GM20431 (cell line): ENCODE results near the gene OR2T3.
"Not testable (repeated sequence)": the region's sequence is repeated elsewhere in the genome, so short reads cannot be mapped to it uniquely, and the experiment has no call there.

ENCODE experiments used
- in situ Hi-C: fragments of 300-500 bp; cut with MseI, MboI; formaldehyde crosslinking; loops from one replicate; pipeline ENCODE4 v1.15.0; 2020; ENCODE audit warnings: low sequenced_read_pairs; ENCODE audit not compliant: unreplicated experiment

Gene OR2T3

GRCh38 chr1:248473051-248473450 is at the start of gene OR2T3:
Gene OR2T3, plus strand, starts transcription at chr1:248473351. Its CDS starts 0 bp downstream, at chr1:248473351.
- in situ Hi-C loops = not testable (repeated sequence)

GRCh38 chr1:248427526-248428191 is 45.5 kb upstream of the OR2T3 start:
- in situ Hi-C loops = not testable (repeated sequence)

GRCh38 chr1:248428192-248428533 is 45.0 kb upstream of the OR2T3 start:
- in situ Hi-C loops = not testable (repeated sequence)

- in situ Hi-C loops = not testable (repeated sequence)
Observed at GRCh38 chr1:248431683-248432082, 41.5 kb upstream of the OR2T3 start.

- in situ Hi-C loops = not testable (repeated sequence)
Observed at GRCh38 chr1:248432201-248432600, 41.0 kb upstream of the OR2T3 start.

GRCh38 chr1:248433811-248434415 is 39.2 kb upstream of the OR2T3 start:
- in situ Hi-C loops = not testable (repeated sequence)

- in situ Hi-C loops = not testable (repeated sequence)
Observed at GRCh38 chr1:248434913-248435312, 38.2 kb upstream of the OR2T3 start.

- in situ Hi-C loops = not testable (repeated sequence)
Observed at GRCh38 chr1:248436303-248436702, 36.8 kb upstream of the OR2T3 start.

- in situ Hi-C loops = not testable (repeated sequence)
Observed at GRCh38 chr1:248438668-248439067, 34.5 kb upstream of the OR2T3 start.

GRCh38 chr1:248439283-248439682 is 33.9 kb upstream of the OR2T3 start:
- in situ Hi-C loops = not testable (repeated sequence)

GRCh38 chr1:248442500-248443277 is 30.5 kb upstream of the OR2T3 start:
- in situ Hi-C loops = not testable (repeated sequence)

GRCh38 chr1:248444603-248445002 is 28.5 kb upstream of the OR2T3 start:
- in situ Hi-C loops = not testable (repeated sequence)

GRCh38 chr1:248445399-248445798 is 27.8 kb upstream of the OR2T3 start, which contains the start of gene OR2T2:
Gene OR2T2, plus strand, starts transcription at chr1:248445637. Its CDS starts 7,161 bp downstream, at chr1:248452798.
- in situ Hi-C loops = not testable (repeated sequence)

GRCh38 chr1:248448409-248449074 is 24.6 kb upstream of the OR2T3 start:
- in situ Hi-C loops = not testable (repeated sequence)

- in situ Hi-C loops = not testable (repeated sequence)
Observed at GRCh38 chr1:248449821-248450465, 23.2 kb upstream of the OR2T3 start.

- in situ Hi-C loops = not testable (repeated sequence)
Observed at GRCh38 chr1:248450466-248451145, 22.5 kb upstream of the OR2T3 start.

- in situ Hi-C loops = not testable (repeated sequence)
Observed at GRCh38 chr1:248453619-248454018, 19.5 kb upstream of the OR2T3 start.

GRCh38 chr1:248455045-248455444 is 18.1 kb upstream of the OR2T3 start:
- in situ Hi-C loops = not testable (repeated sequence)

GRCh38 chr1:248456635-248457034 is 16.5 kb upstream of the OR2T3 start:
- in situ Hi-C loops = not testable (repeated sequence)
